ENCODE data around the gene CCDC148.

CCDC148 gene

GRCh38 chr2:158144914-158145625 lies 311.5 kb downstream of the CCDC148 start:
- no peak for DNase-seq

DNA sequence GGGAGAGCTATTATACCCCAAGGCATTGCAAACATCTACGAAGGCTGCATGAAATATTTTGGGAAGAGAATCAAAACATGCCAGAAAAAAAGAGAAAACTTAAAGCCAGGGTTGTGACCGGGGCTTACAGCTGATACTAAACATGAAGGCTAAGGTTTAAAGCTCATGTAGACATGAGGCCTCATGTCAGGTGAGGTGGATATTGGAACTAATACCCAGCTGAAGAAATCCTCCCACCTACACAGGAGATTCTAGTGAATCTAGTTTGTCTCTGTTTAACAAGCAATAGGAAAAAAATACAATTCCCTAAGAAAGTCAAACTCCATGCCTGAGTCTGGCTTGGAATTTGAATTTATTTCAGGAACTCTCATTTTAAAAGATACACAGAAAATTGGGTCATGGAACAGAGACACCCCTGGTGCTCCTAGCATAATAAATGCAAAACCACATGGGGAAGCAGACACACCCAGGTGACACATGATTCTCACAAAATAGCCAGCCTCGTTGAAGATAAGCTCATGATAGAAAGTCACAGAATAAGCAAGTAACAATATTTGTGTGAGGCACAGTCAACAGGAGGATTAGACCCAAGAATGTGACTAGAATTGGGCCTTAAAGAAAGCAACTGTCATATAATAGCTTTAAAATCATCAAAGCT lies 312.7 kb downstream of the CCDC148 start:
- no peak for DNase-seq

DNA sequence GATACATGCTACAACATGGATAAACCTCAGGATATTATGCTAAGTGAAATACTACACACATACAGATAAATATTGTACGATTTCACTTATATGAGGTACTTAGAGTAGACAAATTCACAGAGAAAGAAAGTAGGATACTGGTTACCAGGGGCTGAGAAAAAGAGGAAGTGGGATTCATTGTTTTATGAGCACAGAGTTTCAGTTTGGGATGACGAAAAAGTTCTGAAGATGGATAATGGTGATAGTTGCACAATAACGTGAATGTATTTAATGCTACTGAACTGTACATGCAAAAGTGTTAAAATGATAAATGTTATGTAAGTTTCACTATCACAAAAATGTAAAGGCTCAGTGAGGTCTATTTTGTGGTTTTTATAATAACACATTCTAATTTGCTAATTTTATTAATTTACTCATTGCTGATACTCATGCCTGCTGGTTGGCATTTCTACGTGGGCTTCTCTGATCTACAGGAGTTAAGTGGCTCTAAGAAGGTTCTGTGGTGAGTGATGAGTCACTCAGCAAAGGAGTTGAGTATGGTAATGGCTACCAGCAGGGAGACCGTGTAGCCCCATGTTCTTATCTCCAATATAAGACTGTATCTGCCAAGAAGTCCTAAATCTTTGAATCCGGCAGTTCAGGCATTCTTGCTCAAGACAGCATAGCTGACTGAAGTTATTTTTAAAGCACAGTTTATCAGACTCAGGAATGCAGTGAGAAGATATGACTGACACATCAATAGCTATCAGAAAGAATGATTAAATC lies 313.8 kb downstream of the CCDC148 start:
- DNase-seq, result no peak

GRCh38 chr2:158142165-158142564 lies 314.4 kb downstream of the CCDC148 start:
- no peak for DNase-seq

DNA sequence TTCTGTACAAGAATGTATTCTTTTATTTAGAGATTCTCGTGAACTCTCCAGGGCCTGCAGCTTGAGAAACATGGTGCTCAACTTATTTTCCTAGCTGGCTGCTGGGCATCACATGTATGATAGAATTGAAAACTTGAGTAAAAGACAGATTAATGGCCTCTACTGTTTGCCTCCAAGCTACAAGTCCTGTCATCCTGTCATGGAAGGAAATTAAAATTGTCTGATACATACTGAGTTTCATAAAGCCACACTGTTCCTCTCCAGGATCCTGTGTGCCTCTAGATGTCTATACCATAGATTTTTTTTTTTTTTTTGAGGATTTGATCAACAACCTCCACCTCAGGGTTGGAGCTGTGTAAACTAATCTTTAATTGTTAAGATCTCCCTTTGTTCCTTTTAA lies 316.4 kb downstream of the CCDC148 start:
- no peak for DNase-seq

- no peak for DNase-seq
Measured at GRCh38 chr2:158138255-158138654, 318.3 kb downstream of the CCDC148 start.

GRCh38 chr2:158135096-158135495 lies 321.5 kb downstream of the CCDC148 start:
- no peak for DNase-seq

DNA sequence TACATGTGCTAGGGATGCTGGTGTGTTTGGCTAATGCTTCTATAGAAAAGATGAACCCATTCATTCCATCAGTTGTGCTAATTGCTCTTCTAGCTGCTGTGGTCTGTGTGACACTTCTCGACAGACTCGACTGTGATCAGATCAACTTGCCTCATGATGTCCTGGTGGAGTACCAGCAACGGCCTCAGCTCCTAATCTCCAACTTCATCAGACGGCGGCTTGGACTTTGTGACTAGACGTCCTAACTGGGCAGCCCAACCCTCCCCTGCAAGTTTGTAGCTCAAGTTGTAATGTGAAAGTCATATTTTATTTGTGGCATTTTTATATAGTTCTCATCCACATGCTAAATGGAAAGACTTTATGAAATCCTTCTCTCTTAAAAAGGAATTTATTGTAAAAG lies 321.9 kb downstream of the CCDC148 start:
- no peak for DNase-seq

GRCh38 chr2:158134055-158134454 lies 322.5 kb downstream of the CCDC148 start:
- DNase-seq, result no peak

DNA sequence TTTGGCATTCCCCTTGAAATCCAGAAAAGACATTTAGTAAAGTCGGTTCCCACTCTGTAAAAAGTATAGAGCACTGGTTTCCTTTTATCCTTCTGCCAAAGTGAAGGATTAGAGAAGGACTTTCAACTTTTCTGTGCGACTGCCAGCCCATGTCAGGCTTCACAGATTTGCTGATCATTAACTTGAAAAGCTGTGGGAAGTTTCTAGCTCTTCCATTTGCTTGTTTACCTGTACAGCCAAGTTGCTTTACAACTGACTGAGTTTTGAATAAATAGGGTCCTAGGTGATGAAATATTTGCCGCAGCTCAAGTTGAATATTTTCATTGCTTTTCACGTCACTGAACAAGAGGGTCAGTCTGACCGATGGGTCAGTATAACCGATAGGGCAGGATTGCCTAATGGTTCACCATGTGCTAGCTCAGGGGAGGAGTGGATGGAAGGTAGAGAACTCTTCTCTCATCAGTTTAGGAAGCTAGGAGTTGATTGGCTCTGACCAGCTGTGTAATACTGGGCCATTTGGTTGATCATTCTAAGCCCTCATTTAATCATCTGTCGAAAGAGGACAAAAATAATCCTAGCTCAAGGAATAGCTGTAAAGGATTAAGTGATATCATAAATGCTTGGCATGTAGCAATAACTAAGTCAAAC lies 324.5 kb downstream of the CCDC148 start:
- no peak for DNase-seq

DNA sequence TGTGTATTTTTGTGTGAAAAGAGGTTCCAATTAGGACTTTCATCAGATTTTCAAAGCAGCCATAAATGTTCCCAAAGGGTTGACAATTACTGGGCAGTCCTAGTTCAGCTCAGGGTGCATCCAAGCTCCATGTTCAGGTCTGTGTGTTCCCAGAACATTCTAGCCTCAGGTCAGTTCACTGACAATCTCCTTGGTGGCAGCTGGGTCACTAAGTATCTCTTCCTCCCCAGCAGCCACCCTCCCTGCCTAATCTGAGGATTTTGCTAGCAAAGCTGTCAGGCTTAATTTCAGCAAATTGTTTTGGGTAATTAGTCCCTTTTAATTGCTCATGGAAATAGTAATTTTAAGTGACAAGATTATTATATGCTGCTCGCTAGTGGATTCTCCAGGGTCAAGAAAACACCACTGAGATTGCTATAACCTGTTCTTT lies 325.1 kb downstream of the CCDC148 start:
- DNase-seq, result no peak

DNA sequence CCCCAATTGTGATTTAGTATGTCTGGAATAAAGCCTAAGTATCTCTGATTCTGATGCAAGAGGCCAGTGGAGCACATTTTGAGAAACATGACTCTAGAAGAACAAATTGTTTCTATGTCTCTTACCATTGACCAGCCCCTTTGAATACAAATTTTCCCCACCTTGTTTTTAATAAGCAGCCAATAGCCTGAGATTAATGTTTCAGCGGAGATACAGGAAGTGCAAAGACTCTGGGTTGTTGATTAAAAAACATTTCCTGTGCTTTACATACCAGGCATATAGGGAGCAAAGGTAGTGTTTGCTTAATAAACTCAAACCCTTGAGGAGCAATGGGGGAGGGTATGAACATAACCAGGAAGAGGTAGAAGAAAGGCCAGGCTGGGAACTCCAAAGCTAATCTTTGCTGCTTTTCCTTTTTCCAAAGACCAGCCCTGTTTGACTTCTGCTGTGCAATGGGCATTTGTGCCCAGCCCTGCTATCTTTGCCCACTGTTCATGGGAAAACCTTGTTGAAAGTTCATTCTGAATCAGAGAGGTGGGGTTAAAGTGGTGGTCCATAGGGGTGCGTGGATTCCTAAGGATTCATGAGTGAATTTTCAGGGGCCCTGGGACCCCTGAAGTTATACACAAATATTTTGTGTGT lies 325.6 kb downstream of the CCDC148 start:
- no peak for DNase-seq

GRCh38 chr2:158129037-158129436 lies 327.5 kb downstream of the CCDC148 start:
- no peak for DNase-seq

DNA sequence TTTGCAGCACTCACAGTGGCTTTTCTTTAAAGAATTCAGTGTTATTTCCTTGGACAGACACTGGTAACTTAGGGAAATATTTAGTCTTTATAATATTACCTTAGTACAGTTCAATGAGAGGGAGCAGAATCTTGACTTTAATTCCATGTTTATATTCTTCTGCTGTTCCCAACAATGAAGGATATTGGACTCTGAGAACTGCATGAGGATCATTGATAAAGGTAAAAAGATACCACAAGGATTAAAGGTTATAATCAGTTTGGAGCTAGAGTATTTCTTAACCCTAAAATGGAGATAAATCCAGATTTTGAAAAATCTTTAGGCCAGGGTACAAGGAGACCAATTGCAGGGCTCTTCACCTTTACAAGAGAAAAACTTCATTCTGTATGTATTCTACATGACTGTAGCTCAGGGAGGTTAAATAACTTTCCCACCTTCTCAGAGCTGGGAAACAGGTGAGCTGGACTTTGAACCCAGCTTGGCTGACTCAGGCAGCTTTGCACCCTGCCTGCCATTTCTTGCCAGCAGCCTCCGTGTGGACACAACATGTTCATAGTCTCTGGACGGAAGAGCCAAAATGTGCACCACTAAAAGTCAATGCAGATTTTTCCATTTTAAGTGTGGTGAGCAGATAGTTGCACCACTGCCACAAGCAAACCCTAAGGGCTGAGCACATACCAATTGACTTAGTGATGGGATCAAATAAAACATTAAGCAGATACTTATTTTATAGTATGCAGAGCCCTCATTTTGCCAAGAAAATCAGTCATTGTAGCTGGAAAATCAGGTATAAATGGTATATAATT lies 328.2 kb downstream of the CCDC148 start:
- no peak for DNase-seq

- no peak for DNase-seq
Measured at GRCh38 chr2:158127380-158127804, 329.2 kb downstream of the CCDC148 start.

DNA sequence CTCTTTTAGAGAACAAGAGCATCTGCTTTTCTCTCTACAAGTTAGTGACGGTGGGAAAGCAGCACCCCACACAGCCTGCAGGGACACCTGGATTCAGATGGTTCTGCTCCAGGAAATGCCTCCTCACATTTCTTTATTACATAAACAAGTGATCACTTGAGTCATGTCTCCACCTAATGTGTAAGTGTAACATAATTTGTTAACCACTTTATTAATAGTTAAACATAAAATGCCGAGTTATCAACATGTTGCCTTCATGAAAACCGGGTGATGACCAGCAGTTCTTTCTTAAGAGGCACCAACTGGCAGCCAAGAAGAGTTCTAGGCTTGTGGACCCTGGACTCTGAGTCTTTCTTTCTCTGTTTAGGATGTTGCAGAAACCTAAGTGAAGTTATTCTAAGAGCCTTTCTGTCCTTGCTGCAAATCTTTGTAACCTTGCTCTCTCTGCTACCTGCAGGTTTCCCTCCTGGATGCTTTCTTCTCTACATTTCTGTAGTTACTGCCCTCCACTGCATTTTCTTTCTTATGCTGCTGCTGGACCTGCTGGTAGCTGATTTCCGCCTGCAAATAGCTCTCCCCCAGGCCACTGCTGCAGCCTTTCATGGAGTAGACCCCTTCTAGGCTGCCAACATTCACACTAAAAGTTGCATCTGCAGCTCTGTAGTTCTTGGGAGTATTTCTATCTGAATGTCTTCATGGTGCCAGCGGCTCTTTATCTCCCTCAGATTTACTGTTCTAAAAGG lies 330.6 kb downstream of the CCDC148 start:
- no peak for DNase-seq

DNA sequence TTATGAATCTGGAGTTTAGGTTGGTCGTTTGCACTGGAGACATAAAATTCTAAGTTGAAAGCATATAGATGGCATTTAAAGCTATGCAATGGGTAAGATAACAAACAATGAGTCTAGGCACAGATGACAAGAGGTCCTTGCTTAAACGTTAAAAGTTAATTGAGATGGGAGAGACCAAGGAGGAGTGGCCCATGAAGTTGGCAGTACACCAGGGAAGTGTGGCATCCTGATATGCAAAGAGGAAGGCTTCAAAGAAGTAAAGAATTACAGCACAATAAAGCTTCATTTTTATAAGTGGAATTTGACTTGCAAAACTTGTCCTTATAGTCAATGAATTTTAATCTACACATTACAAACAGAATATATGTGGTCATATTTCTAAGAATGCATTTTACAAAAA lies 331.7 kb downstream of the CCDC148 start:
- DNase-seq, result no peak

Data from femur (tissue), 1 donor.